HepG2 (cell line): ENCODE measurements around the gene INSYN2B. TPM values are rescaled to one million over a fixed set of nuclear protein-coding genes. Genes with fewer than 3 reads are reported as not detected.

ENCODE experiments used
- GATAD2A ChIP-seq: IDR thresholded peaks from 2 replicates; pipeline ENCODE4 v1.6.1; 2016
- IRF2 ChIP-seq: IDR thresholded peaks from 2 replicates; pipeline ENCODE4 v1.6.1; 2018; ENCODE audit warnings: missing genetic modification reagents, missing compliant biosample characterization
- NCOA5 ChIP-seq: sonication (generic); formaldehyde crosslinking; IDR thresholded peaks from 2 replicates; pipeline ENCODE4 v1.4.0; 2020; ENCODE audit warnings: missing genetic modification reagents
- ZFP62 ChIP-seq: sonication (generic); formaldehyde crosslinking; IDR thresholded peaks from 2 replicates; pipeline ENCODE4 v1.4.0; 2020; ENCODE audit warnings: missing genetic modification reagents
- ZNF24 ChIP-seq: fragments of 450-650 bp; IDR thresholded peaks from 2 replicates; pipeline ENCODE4 v1.6.1; 2017; ENCODE audit warnings: antibody characterized with exemption, mild to moderate bottlenecking
- ZNF264 ChIP-seq: sonication (generic); formaldehyde crosslinking; IDR thresholded peaks from 2 replicates; pipeline ENCODE4 v1.4.0; 2020; ENCODE audit warnings: missing genetic modification reagents
- ZNF460 ChIP-seq: sonication (generic); formaldehyde crosslinking; IDR thresholded peaks from 2 replicates; pipeline ENCODE4 v1.5.1; 2020; ENCODE audit warnings: missing genetic modification reagents, mild to moderate bottlenecking, borderline replicate concordance
- polyA plus RNA-seq, 8 experiments: library from polyadenylated mRNA; depleted of rRNA in 3 of 8; stranded (reverse) in 7 of 8; unstranded in 1 of 8; fragments of >200 nt; fragmentation: Illumina TruSeq in 4 of 8; extraction: Trizol in 4 of 8; gene quantifications; 2 replicates each; pipeline versions ENCODE4 v1.2.1 to v1.2.3, GENCODE V29; 2011 to 2016; ENCODE audit warnings: low read depth in 4 of 8, missing spikeins in 1 of 8, mixed read lengths in 1 of 8; ENCODE audit not compliant: insufficient read depth in 1 of 8
- total RNA-seq, 5 experiments: library from RNA; depleted of rRNA; stranded (reverse); fragments of >200 nt; fragmentation: Illumina TruSeq; extraction: Trizol; gene quantifications; 2 replicates each; pipeline ENCODE4 v1.2.3, GENCODE V29; 2016; ENCODE audit warnings: low read depth in 1 of 5
- TF ChIP-seq, protein P1 (sequence below): sonication (generic); formaldehyde crosslinking; IDR thresholded peaks from one replicate; pipeline ENCODE4 v1.5.1; 2020; ENCODE audit warnings: mild to moderate bottlenecking, missing genetic modification reagents; ENCODE audit errors: not compliant biosample characterization
- TF ChIP-seq, protein P2 (sequence below): IDR thresholded peaks from 2 replicates; pipeline ENCODE4 v1.6.1; 2012; ENCODE audit warnings: low read length, improper control_type of control experiment
- TF ChIP-seq, protein P3 (sequence below): sonication (generic); formaldehyde crosslinking; IDR thresholded peaks from 2 replicates; pipeline ENCODE4 v1.4.0; 2020; ENCODE audit warnings: missing genetic modification reagents, mild to moderate bottlenecking, borderline replicate concordance

Gene INSYN2B
- total and polyA plus RNA-seq, 2 of the 13 experiments (the other 11 are each of a cell fraction or from before 2014, with no cell fraction given) = not detected

DNA sequence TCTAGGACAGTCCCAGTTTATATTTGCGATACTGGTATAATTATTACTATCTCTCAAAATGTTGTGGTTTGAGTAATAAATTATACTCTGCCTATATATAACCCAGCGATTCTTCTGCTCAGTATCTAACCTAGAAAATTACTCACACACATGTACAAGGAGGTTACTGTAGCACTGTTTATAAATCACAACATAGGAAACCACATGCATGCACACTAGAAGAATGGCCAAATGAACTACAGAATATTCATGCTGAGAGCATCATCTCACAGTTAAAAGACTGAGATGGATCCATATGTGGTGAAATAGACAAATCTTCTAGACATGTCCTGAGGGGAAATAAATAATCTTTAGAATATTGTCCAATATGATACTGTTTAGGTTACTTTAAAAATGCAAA lies 62.1 kb downstream of the INSYN2B start (continued):
- TF ChIP-seq, protein P1, sequence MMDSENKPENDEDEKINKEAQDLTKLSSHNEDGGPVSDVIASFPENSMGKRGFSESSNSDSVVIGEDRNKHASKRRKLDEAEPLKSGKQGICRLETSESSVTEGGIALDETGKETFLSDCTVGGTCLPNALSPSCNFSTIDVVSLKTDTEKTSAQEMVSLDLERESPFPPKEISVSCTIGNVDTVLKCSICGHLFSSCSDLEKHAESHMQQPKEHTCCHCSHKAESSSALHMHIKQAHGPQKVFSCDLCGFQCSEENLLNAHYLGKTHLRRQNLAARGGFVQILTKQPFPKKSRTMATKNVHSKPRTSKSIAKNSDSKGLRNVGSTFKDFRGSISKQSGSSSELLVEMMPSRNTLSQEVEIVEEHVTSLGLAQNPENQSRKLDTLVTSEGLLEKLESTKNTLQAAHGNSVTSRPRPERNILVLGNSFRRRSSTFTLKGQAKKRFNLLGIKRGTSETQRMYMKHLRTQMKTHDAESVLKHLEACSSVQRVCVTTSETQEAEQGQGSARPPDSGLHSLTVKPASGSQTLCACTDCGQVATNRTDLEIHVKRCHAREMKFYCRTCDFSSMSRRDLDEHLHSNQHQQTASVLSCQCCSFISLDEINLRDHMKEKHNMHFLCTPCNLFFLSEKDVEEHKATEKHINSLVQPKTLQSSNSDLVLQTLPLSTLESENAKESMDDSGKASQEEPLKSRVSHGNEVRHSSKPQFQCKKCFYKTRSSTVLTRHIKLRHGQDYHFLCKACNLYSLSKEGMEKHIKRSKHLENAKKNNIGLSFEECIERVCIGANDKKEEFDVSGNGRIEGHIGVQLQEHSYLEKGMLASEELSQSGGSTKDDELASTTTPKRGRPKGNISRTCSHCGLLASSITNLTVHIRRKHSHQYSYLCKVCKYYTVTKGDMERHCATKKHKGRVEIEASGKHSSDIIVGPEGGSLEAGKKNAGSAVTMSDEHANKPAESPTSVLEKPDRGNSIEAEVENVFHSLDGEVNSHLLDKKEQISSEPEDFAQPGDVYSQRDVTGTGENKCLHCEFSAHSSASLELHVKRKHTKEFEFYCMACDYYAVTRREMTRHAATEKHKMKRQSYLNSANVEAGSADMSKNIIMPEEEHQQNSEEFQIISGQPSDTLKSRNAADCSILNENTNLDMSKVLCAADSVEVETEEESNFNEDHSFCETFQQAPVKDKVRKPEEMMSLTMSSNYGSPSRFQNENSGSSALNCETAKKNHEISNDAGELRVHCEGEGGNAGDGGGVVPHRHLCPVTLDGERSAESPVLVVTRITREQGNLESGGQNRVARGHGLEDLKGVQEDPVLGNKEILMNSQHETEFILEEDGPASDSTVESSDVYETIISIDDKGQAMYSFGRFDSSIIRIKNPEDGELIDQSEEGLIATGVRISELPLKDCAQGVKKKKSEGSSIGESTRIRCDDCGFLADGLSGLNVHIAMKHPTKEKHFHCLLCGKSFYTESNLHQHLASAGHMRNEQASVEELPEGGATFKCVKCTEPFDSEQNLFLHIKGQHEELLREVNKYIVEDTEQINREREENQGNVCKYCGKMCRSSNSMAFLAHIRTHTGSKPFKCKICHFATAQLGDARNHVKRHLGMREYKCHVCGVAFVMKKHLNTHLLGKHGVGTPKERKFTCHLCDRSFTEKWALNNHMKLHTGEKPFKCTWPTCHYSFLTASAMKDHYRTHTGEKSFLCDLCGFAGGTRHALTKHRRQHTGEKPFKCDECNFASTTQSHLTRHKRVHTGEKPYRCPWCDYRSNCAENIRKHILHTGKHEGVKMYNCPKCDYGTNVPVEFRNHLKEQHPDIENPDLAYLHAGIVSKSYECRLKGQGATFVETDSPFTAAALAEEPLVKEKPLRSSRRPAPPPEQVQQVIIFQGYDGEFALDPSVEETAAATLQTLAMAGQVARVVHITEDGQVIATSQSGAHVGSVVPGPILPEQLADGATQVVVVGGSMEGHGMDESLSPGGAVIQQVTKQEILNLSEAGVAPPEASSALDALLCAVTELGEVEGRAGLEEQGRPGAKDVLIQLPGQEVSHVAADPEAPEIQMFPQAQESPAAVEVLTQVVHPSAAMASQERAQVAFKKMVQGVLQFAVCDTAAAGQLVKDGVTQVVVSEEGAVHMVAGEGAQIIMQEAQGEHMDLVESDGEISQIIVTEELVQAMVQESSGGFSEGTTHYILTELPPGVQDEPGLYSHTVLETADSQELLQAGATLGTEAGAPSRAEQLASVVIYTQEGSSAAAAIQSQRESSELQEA (CRISPR knock-in tag) = no peak
- TF ChIP-seq, protein P2, sequence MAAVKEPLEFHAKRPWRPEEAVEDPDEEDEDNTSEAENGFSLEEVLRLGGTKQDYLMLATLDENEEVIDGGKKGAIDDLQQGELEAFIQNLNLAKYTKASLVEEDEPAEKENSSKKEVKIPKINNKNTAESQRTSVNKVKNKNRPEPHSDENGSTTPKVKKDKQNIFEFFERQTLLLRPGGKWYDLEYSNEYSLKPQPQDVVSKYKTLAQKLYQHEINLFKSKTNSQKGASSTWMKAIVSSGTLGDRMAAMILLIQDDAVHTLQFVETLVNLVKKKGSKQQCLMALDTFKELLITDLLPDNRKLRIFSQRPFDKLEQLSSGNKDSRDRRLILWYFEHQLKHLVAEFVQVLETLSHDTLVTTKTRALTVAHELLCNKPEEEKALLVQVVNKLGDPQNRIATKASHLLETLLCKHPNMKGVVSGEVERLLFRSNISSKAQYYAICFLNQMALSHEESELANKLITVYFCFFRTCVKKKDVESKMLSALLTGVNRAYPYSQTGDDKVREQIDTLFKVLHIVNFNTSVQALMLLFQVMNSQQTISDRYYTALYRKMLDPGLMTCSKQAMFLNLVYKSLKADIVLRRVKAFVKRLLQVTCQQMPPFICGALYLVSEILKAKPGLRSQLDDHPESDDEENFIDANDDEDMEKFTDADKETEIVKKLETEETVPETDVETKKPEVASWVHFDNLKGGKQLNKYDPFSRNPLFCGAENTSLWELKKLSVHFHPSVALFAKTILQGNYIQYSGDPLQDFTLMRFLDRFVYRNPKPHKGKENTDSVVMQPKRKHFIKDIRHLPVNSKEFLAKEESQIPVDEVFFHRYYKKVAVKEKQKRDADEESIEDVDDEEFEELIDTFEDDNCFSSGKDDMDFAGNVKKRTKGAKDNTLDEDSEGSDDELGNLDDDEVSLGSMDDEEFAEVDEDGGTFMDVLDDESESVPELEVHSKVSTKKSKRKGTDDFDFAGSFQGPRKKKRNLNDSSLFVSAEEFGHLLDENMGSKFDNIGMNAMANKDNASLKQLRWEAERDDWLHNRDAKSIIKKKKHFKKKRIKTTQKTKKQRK = no peak
- TF ChIP-seq ZNF24 (no peak), NCOA5 (no peak), ZNF264 (CRISPR knock-in tag) (no peak), IRF2 (CRISPR knock-in tag) (no peak), GATAD2A (CRISPR knock-in tag) (no peak), ZNF460 (CRISPR knock-in tag) (no peak), ZFP62 (CRISPR knock-in tag) (no peak)
- TF ChIP-seq, protein P3, sequence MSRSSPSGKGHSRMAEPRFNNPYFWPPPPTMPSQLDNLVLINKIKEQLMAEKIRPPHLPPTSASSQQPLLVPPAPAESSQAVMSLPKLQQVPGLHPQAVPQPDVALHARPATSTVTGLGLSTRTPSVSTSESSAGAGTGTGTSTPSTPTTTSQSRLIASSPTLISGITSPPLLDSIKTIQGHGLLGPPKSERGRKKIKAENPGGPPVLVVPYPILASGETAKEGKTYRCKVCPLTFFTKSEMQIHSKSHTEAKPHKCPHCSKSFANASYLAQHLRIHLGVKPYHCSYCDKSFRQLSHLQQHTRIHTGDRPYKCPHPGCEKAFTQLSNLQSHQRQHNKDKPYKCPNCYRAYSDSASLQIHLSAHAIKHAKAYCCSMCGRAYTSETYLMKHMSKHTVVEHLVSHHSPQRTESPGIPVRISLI (CRISPR knock-in tag) = no peak
- TF ChIP-seq, all 625 proteins: peak for 0
